GM23338 (cell line): ENCODE measurements around the gene ELOB.
A peak's percentile ranks its signal among the peaks of the same experiment; 100 is the strongest.

ENCODE experiments used
- CREB1 ChIP-seq: fragments of 250-450 bp; sonication (Bioruptor Pico); IDR thresholded peaks from 2 replicates; pipeline ENCODE4 v1.5.0; 2020; ENCODE audit warnings: low read depth, mild to moderate bottlenecking, moderate library complexity
- CTCF ChIP-seq, 2 experiments: fragments of 200-600 bp in 1 of 2; sonication (generic) in 1 of 2; conservative IDR thresholded peaks; 2 replicates each; pipeline versions ENCODE4 v1.5.1 to v1.6.1; 2016 to 2017; ENCODE audit warnings: antibody characterized with exemption in 2 of 2, low read depth in 2 of 2, mild to moderate bottlenecking in 2 of 2, moderate library complexity in 1 of 2
- EZH2 ChIP-seq: fragments of 200-600 bp; sonication (generic); IDR thresholded peaks from one replicate; pipeline ENCODE4 v1.8.0; 2017; ENCODE audit warnings: antibody characterized with exemption, mild to moderate bottlenecking, low read depth; ENCODE audit not compliant: unreplicated experiment
- EZH2phosphoT487 ChIP-seq: fragments of 200-600 bp; sonication (generic); IDR thresholded peaks from one replicate; pipeline ENCODE4 v1.8.1; 2018; ENCODE audit warnings: antibody characterized with exemption; ENCODE audit not compliant: unreplicated experiment
- JUNB ChIP-seq: IDR thresholded peaks from one replicate; pipeline ENCODE4 v1.6.1; 2016; ENCODE audit warnings: antibody characterized with exemption; ENCODE audit not compliant: unreplicated experiment
- NANOG ChIP-seq: IDR thresholded peaks from 2 replicates; pipeline ENCODE4 v1.6.1; 2016; ENCODE audit warnings: antibody characterized with exemption, borderline replicate concordance
- POLR2AphosphoS5 ChIP-seq: IDR thresholded peaks from 2 replicates; pipeline ENCODE4 v1.6.1; 2016; ENCODE audit warnings: antibody characterized with exemption, low read depth
- REST ChIP-seq: IDR thresholded peaks from one replicate; pipeline ENCODE4 v1.6.1; 2018; ENCODE audit warnings: antibody characterized with exemption; ENCODE audit not compliant: unreplicated experiment
- STAT1 ChIP-seq: IDR thresholded peaks from one replicate; pipeline ENCODE4 v1.6.1; 2016; ENCODE audit warnings: antibody characterized with exemption; ENCODE audit not compliant: unreplicated experiment
- ZNF331 ChIP-seq: fragments of 250-450 bp; sonication (Bioruptor Pico); IDR thresholded peaks from 2 replicates; pipeline ENCODE4 v1.5.0; 2020; ENCODE audit warnings: low read depth, mild to moderate bottlenecking, moderate library complexity

GRCh38 chr16:2785101-2785991 is 8.3 kb upstream of the ELOB start:
- TF ChIP-seq CTCF (conservative IDR thresholded peaks at IDR 0.05; ENCODE audit: low read depth in 2 of 2) (peak; percentile 36 to 38; a peak in 3 of 4 replicates), POLR2AphosphoS5 (no peak), NANOG (no peak), EZH2 (no peak), CREB1 (no peak), JUNB (no peak), EZH2phosphoT487 (no peak), REST (no peak), ZNF331 (CRISPR knock-in tag) (no peak), STAT1 (no peak)
